ENCODE data around the gene DPPA4. TPM values are rescaled to one million over a fixed set of nuclear protein-coding genes. Genes with fewer than 3 reads are reported as not detected.
"Not testable (repeated sequence)": the region's sequence is repeated elsewhere in the genome, so short reads cannot be mapped to it uniquely, and the experiment has no call there.

DPPA4 gene, protein sequence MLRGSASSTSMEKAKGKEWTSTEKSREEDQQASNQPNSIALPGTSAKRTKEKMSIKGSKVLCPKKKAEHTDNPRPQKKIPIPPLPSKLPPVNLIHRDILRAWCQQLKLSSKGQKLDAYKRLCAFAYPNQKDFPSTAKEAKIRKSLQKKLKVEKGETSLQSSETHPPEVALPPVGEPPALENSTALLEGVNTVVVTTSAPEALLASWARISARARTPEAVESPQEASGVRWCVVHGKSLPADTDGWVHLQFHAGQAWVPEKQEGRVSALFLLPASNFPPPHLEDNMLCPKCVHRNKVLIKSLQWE
- not detected in 2 replicates for total RNA-seq

DNA sequence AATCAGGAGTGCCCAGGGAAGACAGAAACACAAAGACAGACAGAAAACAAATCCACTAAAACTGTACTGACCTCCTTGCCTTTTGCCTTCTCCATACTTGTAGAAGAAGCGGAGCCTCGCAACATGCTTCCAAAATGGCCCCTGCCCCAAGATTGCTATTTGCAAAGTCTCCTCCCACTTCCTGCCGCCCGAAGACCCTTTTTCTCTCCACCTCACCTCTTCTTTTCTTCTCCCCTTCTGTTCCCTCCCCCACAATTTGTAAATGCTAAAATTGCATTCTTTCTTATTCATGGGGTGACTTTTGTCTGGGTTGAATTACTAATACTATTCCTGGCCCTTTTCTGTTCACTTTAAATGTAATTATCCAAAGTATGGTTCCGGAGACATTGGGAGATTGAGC is at the start of gene DPPA4:
Gene DPPA4 (minus strand): TSS at position 154 of the 400 bp plus-strand sequence. CDS start 29 bp downstream, at position 125.
- DNase-seq (ENCODE audit: low read depth in 2 of 2), result no peak

DNA sequence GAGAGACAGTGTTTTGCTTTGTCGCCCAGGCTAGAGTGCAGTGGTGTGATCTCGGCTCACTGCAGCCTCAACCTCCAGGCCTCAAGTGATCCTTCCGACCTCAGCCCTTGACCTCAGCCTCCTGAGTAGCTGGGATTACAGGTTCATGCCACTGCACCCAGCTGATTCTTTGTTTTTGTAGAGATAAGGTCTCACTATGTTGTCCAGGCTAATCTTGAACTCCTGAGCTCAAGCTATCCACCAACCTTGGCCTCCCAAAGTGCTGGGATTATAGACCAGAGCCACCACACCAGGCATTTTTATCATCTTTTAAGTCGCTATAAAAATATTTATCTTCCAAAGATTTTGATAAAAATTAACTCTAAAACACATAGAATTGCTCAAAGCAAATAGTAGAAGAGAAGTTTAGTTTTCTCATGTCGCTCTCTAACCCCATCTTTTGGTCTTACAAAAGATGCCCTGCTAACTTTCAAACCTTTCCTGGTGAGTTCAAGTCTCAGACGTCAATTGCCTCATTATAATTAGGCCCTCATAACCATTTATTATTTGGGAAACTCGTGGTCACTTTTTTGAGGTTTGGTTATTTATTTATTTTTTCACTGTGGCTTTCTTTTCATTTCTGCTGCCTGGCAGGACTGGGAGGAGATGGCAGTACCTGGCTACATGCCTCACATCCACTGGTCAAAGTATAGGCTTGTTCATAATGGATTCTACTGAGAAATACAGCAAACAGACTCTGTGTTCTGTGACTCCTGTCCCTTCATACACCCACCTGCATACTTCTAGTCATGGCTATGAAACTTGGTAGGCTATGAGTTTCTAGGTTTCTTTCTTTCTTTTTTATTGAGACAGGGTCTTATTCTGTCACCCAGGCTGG is 48.3 kb upstream of the DPPA4 start:
- no peak for DNase-seq (ENCODE audit: low read depth in 2 of 2)

DNA sequence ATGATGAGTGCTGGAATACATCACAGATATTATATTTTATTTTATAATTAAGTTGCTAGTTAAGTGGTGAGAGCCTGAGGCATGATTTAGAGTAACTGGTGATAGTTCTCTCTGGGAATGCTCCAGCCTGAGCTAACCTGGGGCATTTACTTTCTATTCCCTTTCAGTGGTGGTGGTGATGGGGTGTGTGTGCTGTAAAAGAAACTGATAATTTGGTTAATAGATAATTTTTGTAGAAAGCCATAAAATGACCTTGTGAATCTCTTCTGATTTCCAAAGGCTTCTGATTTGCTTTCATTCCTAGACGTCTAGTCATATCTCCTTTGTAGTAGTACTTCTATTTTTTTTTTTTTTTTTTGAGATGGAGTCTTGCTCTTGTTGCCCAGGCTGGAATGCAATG is 46.8 kb upstream of the DPPA4 start:
- no peak for DNase-seq (ENCODE audit: low read depth in 2 of 2)

DNA sequence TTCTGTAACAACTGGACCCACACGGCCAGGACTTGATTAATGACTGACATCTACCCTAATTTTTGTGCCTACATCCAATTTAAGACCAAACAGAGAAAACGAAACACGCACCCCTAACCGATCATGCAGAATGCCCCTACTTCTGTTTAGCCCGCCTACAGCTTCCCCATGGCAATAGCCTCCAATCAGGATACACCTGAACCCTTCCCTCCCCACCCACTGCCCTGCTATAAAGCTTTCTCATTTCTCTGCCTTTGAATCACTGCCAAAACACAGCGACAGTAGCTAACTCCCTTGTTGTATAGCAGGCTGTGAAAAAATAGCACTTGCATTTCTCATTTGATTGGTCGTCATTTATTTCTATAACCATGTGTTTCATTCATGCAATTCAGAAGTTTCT is 45.2 kb upstream of the DPPA4 start:
- DNase-seq (ENCODE audit: low read depth in 2 of 2), result no peak

DNA sequence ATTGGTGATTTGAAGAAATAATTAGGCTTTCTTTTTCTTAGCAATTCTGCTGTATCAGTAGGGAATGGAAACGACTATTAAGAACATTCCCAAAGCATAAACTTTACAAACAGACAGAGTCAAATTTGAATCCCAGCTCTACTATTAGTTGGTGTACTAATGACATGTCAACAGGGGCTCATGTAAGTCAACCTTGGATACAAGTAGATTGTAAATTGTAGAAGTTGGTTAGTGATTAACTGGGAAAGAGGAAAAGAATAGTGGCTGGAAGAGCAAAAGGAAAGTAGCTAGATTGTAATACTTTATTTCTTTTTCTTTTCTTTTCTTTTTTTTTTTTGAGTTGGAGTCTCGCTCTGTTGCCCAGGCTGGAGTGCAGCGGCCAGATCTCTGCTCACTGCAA is 38.6 kb upstream of the DPPA4 start:
- DNase-seq (ENCODE audit: low read depth in 2 of 2), result no peak

DNA sequence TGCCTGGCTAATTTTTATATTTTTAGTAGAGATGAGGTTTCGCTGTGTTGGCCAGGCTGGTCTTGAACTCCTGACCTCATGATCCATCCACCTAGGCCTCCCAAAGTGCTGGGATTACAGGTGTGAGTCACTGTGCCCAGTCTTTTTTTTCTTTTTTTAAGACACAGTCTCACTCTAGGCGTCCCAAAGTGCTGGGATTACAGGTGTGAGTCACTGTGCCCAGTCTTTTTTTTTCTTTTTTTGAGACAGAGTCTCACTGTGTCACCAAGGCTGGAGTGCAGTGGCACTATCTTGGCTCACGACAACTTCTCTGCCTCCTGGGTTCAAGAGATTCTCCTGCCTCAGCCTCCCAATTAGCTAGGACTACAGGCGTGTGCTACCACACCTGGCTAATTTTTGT is 37.1 kb upstream of the DPPA4 start:
- not testable (repeated sequence) for DNase-seq (ENCODE audit: low read depth in 2 of 2)

DNA sequence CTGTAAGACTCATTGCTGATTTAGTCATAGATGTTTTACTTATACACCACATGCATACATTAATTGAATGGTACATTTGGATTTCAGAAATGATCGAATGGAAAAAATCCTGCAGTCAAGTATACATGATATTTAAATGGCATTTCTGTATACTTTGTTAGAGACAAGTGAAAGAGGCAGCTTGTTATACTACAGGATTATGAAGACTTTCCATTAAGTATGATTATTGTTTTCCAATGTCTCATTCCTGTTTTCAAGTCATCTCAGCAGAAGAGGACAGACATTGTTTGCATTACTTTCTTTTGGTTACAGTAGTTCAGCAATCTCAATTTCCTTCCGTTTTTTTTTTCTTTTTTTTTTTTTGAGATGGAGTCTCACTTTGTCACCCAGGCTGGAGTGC is 36.6 kb upstream of the DPPA4 start:
- DNase-seq (ENCODE audit: low read depth in 2 of 2), result no peak

DNA sequence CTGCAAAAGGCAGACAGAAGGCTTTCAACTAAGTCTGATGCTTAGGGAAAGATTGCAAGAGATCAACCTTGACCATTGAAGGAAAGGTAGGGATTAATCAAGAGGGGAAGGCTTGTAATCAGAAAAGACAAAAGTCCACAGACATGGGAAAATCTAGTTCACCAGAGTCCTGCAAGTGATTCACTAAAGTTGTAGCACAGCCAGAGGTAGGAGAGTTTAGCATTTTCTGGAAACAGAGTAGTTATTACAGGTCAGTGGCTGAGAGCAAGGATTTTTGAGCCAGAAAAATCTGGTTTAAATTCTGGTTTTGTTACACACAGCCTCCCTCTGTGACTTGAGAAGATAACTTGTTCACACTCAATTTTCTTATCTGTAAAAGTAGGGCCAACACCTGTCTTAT is 35.3 kb upstream of the DPPA4 start:
- DNase-seq (ENCODE audit: low read depth in 2 of 2), result no peak

DNA sequence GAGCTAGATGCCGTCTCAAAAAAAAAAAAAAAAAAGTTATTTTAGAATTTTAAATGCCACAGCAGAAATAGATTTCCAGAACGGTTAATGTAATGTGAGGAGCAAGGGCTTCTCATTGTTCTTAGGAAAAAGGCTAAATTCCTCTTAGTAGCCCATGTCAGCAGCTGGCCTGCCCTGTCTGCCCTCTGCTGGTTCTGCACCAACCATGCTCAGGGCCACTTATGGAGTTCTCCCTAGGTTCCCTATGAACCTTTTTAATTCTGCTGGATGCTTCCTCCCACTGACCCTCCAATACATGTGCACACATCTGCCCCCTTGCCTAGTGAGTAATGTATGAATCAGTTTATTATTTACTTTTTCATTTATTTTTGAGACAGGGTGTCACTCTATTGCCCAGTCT is 32.2 kb upstream of the DPPA4 start:
- no peak for DNase-seq (ENCODE audit: low read depth in 2 of 2)

DNA sequence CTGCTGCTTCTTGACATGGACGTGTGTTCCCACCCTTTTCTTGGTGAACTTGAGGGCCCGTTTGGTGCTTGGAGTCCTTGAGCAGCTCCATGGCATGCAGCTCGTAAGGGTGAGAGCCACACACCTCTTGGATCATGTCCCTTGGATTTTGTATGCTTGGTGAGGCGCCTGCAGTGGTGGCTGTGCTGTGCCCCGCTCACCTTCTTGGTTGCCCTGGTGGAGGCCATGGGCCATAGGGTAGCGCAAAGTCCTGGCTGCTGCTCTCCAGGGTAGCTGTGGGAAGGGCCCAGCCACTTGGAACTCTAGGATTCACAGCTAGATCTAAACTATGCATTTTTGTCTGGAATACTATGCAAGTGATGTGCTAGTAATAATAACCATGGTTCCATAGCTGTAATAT is 26.7 kb upstream of the DPPA4 start:
- DNase-seq (ENCODE audit: low read depth in 2 of 2), result no peak

DNA sequence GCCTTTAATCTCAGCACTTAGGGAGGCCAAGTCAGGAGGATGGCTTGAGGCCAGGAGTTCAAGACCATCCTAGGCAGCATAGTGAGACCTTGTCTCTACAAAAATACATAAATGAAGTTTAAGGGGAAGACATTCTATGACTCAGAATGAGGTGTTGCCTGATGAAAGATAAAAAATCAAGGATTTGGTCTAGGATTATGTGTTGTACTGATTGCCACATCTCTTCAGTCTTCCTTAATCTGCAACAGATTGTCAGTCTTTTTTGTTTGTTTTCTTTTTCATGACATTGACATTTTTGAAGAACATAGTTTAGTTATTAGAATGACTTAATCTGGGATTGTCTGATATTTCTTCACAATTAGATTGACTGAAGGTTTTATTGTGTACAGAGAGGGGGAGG is 26.3 kb upstream of the DPPA4 start:
- no peak for DNase-seq (ENCODE audit: low read depth in 2 of 2)

DNA sequence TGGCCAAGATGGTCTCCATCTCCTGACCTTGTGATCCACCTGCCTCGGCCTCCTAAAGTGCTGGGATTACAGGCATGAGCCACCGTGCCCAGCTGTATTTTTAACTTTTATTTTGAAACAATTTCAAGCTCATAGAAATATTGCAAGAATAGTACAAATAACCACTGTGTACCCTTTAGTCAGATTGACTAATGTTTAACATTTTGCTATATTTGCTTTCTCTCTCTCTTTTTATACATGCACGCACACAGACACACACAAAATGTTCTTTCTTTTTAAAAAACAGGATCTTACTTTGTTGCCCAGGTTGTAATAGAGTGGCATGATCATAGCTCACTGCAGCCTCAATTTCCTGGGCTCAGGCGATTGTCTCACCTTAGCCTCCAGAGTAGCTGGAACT is 25.5 kb upstream of the DPPA4 start:
- DNase-seq (ENCODE audit: low read depth in 2 of 2), result no peak

DNA sequence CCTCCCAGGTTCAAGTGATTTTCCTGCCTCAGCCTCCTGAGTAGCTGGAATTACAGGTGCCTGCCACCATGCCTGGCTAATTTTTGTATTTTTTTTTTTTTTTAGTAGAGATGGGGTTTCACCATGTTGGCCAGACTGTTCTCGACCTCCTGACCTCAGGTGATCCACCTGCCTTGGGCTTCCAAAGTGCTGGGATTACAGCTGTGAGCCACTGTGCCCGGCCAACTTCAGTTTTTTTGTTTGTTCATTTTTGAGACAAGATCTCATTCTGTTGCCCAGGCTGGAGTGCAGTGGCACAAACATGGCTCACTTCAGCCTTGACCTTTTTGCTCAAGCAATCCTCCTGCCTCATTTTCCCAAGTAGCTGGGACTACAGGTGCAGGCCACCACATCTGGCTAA is 21.5 kb upstream of the DPPA4 start:
- not testable (repeated sequence) for DNase-seq (ENCODE audit: low read depth in 2 of 2)

DNA sequence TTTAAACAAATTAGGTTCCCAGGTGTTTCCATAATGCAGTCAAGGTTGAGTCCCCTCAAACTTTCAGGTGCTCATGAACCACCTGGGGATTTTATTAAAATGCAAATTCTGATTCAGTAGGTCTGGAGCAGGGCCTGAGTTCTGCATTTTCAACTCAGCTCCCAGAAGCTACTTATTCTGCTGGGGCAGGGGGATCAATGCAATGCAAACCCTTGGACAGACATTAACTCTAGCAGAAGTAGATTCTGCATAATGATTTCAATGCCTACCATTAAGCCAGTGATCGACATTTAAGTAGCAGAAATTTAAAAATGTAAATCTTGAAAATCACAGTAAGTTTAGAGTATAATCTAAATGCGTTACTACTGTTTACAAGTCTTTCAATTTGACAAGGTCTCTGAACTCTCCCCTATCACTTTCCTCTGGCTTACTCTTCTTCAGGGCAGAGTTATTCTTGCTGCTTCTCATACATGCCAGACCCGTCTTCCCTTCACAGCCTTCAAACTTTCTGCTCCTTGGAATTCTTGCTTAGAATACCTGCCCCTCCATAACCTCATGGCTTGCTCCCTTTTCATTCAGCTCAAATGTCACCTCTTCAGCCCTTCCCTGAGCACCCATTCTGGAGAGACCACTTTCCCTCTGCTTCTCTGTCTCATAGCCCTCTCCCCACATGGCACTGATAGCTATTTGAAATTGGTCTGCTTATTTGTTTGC is 19.3 kb upstream of the DPPA4 start:
- no peak for DNase-seq (ENCODE audit: low read depth in 2 of 2)

DNA sequence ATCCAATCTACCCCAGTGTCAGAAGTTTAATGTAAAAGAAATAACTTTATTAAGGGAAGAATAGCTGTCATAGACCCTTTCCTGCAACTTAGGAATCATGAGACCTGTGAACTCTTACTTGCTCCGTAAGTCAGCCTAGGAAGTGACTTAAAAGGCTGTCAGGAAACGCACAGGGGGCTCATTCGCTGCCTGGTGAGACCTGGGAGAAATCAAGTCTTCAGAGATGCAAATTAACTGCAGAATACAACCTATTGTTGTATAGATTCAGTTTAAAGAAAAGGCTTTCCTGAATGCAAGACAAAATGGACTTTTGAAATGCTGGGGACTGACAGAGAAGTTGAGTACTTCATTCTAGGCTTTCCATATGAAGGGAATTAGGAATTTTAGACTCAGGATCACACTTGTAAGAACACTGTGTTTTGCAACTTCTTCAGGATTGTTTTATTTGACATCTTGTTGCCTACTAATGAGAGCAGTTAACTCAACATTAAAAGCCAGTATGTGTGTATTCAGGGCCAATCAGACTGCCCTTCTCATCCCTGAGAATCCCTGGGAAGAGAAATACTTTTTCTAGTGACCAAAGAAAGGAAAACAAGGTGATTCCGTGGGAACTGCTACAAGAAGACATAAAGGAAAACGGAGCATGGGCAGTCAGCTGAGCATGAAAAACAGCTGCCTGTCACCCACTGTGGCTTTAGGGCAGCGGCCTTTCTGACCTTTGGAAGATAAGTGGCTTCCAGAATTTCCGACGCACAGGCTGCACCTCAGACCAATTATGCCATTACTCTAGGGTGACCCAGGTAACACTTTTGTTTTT is 18.5 kb upstream of the DPPA4 start:
- no peak for DNase-seq (ENCODE audit: low read depth in 2 of 2)

DNA sequence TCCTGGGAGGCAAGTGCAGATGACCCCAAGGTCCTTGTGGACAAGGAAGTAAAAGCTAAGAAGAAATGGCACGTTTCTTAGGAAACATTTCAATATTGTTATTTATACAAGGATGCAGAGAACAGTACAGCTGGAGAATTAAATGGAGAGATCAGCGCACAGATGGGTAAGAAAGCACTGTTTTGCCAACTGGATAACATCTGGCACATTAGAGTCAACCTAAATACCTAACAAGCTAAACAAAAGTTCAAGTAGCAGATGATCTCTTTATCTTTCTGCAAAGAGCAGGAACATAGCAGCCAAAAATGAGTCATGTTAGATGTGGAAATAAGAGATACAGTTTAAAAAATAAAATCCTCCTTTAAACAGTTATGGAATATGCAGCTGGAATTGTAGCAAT is 15.7 kb upstream of the DPPA4 start:
- DNase-seq (ENCODE audit: low read depth in 2 of 2), result no peak

DNA sequence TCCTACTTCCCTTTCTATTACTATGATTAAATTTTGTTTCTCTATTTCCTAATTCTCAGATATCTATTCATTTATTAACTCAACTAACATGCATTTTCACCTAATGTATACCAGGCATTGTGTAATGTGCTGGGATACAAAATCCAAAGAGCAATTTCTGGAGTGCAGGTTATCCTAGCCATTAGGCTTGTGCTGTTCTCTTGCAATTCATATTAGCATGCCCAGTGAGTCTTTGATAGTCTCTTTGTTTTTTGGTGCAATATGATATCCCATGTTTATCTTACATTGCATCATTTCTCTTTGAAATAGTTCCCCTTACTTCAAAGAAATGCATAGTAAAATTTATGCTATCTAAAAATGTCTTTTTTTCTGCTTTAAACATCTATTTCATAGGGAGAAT is 13.9 kb upstream of the DPPA4 start:
- DNase-seq (ENCODE audit: low read depth in 2 of 2), result no peak

DNA sequence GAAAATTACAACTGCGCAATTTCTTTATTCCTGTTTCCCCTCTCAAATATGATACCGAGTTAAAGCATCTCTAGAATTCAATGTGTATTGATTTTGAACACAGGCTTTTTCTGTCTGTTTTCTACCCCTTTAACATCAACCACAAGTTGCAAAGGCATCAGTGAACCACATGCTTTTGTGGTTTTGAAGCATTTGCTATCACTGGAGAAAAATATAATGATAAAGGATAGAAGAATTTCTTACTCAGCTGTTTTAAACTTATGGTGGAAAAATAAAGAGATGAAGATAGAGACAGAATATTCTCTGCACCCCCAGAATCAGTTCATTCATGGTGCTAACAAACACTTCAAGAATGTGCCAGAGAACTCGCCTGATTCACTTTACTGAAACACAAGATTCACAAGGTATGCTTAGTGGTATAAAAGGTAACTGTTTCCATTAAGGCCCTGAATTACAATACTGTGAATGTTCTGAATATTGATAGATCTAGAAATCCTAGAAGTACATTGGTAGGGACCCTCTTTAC is 9.5 kb upstream of the DPPA4 start:
- DNase-seq (ENCODE audit: low read depth in 2 of 2), result no peak

DNA sequence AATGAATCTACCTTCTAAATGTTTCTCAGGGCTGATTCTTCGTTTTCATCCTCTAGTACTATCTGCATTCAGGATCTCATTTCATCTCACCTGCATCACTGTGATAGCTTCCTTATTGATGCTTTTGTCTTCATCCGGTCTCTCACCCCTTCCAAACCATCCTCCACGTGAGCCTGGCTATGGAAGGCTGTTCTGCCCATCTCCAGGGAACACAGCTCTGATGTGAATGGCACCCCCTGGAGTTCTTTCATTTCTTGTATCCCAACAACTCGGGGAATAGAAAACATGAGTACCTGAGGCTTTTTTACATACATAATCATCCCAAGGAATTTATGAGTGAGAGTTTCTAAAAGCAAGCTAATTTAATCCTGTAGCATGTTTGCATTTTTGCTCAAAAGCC is 8.8 kb upstream of the DPPA4 start:
- DNase-seq (ENCODE audit: low read depth in 2 of 2), result no peak

DNA sequence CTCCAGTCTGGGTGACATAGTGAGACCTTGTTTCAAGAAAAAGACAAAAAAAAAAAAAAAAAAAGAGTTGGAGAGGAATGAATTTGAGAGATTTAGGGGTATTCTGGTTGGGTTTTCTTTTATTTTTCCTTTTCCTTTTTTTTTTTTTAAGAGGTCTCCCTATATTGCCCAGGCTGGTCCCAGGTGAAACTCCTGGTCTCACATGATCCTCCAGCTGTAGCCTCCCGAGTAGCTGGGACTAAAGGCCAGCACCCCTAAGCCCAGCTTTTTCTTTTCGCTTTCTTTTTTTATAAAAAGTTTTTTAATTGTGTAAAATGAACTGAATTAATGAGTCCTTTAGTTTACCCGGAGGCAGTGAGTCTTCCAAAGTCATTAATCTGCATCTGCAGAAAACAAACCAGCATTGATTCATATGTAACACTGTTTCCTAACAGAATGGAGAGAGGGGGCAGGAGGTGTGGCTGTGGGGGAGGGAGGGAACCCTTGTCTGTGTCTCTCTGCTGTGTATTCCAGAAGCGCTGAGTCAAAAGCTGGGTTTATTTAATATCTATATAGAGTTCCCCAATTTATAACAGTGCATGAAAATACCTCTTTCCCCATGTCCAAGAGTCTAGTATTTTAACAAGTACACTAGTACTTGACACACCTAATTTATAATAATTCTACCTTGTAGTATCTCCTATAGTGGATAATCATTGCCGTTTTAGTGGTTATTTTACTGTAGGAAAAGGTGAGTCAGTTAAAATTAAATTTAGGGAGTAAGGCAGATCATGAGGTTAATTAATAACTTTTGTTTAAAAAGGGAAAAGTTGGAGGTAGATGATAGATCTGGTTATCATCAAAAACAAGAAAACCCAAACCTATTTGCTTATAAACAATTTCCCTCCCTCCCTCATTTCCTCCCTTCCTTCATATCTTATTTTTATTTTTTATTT is 2.6 kb upstream of the DPPA4 start:
- no peak for DNase-seq (ENCODE audit: low read depth in 2 of 2)
